GM18519 (cell line): Measurements from ENCODE around the gene KCTD15.

ENCODE experiments used
- ATAC-seq: cut with Tn5 transposase; IDR thresholded peaks from one replicate; pipeline ENCODE4 v1.9.1; 2021; ENCODE audit warnings: mild to moderate bottlenecking, moderate library complexity; ENCODE audit not compliant: unreplicated experiment, low FRiP score

KCTD15 gene

GRCh38 chr19:33771384-33772101 lies 25.1 kb upstream of the KCTD15 start:
- no peak for ATAC-seq

- no peak for ATAC-seq
Observed at GRCh38 chr19:33772102-33772857, 24.4 kb upstream of the KCTD15 start.

- no peak for ATAC-seq
Observed at GRCh38 chr19:33772858-33773180, 23.9 kb upstream of the KCTD15 start.

GRCh38 chr19:33773704-33774624 lies 22.7 kb upstream of the KCTD15 start:
- ATAC-seq, result no peak

GRCh38 chr19:33774751-33775150 lies 21.9 kb upstream of the KCTD15 start:
- no peak for ATAC-seq

GRCh38 chr19:33775731-33776487 lies 20.8 kb upstream of the KCTD15 start:
- ATAC-seq, result no peak

- ATAC-seq, result no peak
Observed at GRCh38 chr19:33777351-33777750, 19.3 kb upstream of the KCTD15 start.

GRCh38 chr19:33777753-33778088 lies 18.9 kb upstream of the KCTD15 start:
- ATAC-seq, result no peak

GRCh38 chr19:33778089-33778791 lies 18.4 kb upstream of the KCTD15 start:
- ATAC-seq, result peak; percentile 78

GRCh38 chr19:33779849-33780248 lies 16.8 kb upstream of the KCTD15 start:
- no peak for ATAC-seq

GRCh38 chr19:33780251-33780650 lies 16.4 kb upstream of the KCTD15 start:
- ATAC-seq, result no peak

GRCh38 chr19:33780746-33781145 lies 15.9 kb upstream of the KCTD15 start:
- no peak for ATAC-seq

- ATAC-seq, result no peak
Observed at GRCh38 chr19:33781415-33781935, 15.2 kb upstream of the KCTD15 start.

- ATAC-seq, result no peak
Observed at GRCh38 chr19:33781996-33782395, 14.7 kb upstream of the KCTD15 start.

- ATAC-seq, result no peak
Observed at GRCh38 chr19:33784432-33784831, 12.2 kb upstream of the KCTD15 start.

- no peak for ATAC-seq
Observed at GRCh38 chr19:33785795-33786194, 10.9 kb upstream of the KCTD15 start.

GRCh38 chr19:33788676-33789075 lies 8.0 kb upstream of the KCTD15 start:
- no peak for ATAC-seq

GRCh38 chr19:33789344-33789743 lies 7.3 kb upstream of the KCTD15 start:
- no peak for ATAC-seq

GRCh38 chr19:33794683-33795369 lies 1.8 kb upstream of the KCTD15 start:
- ATAC-seq, result no peak
